Measurements from ENCODE around the gene PPP2R5C.

The PPP2R5C gene

DNA sequence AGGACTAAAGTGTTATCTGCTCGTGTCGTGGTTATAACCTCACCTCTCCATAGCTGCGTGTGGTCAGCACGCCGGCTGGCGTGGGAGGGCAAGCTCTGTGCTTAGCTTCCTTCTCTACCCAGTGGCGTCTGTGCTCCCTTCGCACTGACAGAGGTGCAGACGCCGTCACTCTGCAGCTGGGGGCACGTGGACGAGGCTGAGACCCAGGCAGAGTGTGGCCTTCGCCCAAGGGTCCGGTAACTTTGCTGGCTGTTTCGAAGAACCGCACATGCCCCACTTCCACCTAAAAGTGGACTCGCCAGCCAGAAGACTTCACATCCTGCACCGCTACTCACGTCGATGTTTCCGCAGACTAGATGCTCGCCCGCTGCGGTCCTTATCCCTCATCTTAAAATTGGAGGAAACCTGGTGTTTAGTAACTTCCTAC lies 166.9 kb downstream of the PPP2R5C start:
- no peak for DNase-seq

DNA sequence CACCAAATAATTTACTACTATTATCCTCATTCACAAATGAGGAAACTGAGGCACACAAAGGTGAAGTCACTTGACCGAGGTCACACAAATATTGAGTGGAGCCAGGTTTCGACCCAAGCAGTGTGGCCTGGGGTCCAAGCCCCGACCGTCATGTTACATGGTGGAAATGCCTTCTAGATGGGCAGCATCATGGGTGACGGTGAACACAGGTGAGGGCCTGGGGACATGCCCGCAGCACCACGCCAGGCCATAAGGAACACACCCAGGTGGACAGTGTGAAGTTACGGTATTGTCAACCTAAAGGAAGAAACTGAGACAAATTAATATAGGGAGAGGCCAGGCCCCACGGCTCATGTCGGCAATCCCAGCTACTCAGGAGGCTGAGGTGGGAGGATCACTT lies 167.6 kb downstream of the PPP2R5C start:
- DNase-seq: no peak

DNA sequence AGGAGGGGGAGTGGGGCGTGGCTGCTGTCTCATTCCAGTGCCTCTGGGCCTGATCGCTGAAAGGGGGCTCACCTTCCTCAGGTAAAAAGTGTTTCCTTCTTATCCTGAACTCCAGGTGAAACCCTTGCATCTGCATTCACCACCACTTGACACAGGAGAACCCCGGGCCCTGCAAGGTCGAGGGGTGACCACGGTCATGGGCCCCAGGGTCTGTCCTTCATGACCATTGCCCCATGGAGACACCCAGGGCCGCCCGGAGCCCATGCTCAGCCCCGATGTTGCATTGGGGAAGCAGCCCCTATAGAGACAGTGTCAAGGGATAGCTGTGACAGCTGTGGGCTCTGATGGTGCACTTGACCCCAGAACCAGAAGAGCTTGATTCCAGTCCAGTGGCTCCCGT lies 168.4 kb downstream of the PPP2R5C start:
- no peak for DNase-seq

DNA sequence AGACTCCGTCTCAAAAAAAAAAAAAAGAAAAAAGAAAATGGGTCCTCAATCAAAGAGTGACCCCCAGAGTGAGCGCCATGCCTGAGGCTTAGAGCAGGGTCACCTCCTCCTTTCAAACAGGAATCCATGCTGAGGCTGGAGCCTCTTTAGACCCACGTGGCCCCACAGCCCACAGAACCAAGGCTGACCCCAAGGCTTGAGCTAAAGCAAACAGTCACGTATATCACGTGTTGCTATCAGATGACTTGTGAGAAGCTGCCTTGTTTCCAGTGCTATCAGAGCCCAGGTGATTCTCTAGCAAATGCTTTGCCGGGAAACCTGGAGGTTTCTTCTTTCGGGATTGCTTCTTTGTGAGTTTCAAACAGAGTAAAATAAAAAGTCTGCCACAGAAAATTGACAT lies 171.2 kb downstream of the PPP2R5C start:
- no peak for DNase-seq

DNA sequence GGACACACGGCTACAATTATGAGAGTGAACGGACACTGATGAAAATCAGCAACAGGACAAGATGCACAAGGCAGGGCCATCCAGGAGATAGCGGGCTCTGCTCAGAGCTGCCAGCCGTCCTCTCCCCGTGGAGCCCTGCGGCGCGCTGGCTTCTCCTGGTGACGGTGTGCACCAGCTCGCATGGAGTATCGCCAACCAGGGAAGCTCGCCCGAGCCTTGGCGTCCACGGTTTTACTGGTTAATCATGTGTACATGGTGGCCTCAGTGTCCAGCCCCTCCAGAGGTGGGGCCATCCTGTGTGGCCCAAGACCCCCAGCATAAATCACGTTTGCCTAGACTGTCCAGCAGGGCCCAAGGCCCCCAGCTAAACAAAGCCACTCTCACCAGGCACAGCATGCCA lies 171.7 kb downstream of the PPP2R5C start:
- no peak for DNase-seq

DNA sequence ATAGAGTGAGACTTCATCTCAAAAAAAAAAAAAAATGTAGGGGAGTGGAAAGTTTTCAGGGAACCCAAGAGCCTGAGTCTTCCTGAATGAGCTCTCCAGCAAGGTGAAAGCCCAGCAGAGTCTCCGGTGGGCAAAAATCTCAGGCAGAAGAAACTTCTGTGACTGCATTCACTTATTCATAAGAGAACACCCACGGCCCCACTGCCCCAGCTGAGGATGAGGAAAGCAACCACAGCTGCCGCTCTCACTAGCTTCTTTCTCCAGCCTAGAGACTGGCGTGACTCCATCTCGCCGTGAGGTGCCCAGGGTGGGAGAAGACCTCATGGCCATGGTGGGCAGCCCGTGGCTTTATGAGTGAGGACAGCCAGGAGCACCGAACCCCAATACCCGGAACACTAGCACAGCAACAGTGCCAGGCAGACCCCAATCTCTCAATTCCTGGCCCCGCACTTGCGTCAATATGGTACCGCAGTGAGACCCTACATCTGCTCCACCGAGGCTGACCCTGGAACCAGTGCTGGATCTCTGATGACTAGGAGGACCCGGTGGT lies 173.2 kb downstream of the PPP2R5C start:
- no peak for DNase-seq

DNA sequence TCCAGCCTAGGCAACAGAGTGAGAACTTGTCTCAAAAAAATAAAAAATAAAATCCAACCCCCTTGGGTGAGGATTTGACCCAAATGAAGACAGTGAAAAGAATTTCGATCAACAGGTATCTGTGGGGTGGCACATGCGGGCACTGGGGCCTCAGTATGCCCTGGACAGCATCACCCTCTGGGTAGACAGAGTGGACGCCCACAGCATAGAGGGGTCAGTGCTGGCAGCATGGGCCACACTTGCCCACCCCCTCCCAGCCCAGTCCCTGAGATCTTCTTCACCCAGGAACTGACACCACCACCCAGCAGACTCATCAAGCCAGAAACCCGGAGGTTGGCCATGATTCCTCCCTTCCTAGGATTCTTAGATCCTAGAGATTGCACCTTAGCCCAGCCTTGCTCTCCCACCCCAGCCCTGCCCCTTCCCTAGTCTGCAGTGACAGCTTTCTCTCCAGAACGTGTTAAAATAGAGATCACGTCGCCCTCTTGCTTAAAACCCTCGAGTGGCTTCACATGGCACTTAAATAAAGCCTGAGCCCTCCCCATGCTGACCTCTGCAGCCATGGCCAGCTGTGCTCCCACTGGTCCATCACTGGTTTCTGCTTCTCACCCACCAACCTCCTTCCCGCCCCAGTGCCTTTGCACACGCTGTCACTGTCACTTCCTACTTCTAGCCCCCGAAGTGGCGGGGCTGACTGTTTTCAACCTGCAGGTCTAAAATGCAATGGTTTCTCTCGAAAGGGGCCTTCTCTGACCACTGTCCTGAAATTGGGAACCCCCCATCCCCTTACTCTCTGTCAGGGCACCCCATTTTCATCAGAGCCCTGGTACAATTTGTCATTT lies 176.6 kb downstream of the PPP2R5C start:
- DNase-seq: no peak

DNA sequence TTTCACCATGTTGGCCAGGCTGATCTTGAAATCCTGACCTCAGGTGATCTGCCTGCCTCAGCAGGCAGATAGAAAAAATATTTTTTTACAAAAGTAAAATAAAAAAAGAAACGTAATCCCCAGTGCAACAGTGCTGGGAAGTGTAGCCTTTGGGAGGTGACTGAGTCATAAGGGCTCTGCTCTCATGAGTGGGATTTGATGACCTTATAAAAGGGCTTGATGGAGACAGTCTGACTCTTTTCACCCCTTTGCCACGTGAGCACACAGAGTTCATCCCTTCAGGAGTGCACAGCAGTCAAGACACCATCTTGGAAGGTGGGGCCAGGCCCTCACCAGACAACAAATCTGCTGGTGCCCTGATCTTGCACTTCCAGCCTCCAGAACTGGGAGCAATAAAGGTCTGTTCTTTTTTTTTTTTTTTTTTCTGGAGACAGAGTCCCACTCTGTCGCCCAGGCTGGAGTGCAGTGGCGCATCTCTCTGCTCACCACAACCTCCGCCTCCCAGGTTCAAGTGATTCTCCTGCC lies 178.2 kb downstream of the PPP2R5C start:
- DNase-seq: no peak

DNA sequence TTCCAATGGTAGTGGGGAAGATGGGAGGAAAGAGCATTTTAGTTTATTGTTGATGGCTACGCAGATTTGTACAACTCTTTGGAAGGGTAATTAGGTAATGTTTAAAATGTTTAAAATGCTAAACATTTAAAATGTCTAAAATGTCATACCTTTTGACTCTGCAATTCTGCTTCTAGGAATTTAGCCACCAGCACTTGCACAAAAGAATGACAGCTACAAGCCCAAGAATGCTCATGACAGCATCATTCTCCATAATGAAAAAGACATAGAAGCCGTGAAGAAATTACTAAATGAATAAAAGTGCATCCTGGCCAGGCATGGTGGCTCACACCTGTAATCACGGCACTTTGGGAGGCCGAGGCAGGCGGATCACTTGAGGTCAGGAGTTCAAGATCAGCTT lies 182.9 kb downstream of the PPP2R5C start:
- DNase-seq: no peak

DNA sequence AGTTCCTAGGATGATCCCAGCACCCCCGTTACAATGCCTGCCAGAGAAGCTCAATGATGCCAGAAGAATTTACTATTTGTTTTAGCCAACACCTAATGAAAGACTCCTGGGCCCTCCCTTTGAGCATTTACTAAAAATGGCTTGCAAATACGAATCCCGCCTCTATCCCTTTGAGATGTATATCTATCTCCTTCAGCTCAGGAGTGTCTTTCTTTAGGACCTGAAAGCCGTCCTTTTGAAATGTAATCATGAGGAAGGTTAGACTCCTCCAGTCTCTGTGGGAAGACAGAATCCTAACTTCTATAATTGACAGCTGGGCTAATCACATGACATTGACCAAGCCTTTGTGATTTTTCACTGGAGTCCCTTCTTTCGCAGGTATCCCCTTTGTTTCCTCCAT lies 183.7 kb downstream of the PPP2R5C start:
- no peak for DNase-seq

DNA sequence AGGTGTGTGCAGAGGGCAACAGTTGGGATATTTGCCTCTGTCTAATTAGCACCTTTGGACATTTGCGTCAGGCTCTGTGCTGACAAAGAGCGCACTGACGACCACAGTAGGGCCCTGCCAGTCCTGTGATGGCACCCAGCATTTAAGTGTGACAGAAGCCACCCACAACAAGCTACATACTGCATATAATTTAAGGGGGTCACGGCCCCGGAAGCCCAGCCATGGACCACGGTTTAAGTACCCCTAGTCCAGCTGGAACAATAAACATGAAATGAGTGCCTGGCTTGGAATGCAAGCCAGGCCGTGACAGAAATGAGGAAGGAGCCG lies 186.0 kb downstream of the PPP2R5C start:
- no peak for DNase-seq

DNA sequence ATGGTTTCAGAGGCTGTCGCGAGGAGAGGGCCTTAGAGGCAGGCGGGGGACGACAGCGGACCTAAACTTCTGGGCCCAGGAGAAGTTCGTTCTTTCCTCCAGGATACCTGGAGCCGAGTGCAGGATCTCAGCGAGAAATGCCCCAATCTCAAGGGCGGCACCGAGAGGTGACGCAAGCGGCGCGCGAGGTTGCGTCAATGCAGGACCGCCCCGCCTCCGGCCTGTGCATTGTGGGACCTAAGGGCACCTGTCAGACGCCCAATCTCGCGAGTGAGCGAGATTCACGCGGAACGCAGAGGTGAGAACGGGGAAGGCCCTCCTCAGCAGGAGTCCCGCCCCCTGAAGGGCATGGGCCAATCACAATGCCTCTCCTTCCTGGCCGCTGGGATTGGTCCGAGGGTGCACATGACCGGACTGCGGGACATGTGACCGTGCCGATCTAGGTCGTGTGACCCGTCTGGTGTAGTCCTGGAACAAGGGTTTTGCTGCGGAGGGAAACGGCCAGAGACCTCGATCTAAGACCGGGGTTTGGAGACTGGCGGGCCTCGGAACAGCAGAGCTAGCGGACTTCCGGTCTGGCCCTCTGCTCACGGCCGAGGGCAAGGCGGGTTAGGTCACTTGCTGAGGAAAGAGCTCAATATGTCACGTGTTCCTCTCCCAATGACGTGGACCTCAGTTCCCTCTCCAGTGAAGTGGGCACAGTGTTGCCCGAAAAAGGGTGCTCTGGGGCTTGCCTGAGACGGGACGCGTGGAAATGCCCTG lies 186.6 kb downstream of the PPP2R5C start:
- peak; percentile 100 for DNase-seq

DNA sequence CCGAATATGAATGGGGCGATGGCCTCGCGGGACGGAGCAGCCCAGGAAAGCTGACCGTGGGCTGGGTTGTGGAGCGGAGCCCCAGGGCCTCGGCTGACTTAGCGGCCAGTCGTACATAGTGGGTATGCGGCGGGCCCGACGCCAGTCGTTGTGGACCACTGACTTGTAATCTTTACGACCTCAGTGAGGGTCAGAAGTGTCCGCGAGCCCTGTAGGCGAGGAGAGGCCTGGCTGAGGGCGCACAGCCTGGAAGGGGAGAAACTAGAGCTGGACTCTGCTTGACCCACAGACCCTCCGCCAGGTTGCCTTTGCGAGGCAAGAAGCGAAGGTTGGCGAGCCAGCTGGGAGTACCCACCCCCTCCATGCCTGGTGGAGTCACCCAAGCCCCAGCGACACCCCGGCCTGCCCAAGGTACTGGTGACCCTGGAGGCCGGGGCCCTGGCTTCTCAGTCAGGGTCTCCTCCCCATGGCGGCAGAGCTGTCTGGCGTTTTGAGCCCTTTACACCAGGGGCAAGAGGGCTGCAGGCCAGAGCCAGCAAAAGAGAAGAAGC lies 187.2 kb downstream of the PPP2R5C start:
- no peak for DNase-seq

DNA sequence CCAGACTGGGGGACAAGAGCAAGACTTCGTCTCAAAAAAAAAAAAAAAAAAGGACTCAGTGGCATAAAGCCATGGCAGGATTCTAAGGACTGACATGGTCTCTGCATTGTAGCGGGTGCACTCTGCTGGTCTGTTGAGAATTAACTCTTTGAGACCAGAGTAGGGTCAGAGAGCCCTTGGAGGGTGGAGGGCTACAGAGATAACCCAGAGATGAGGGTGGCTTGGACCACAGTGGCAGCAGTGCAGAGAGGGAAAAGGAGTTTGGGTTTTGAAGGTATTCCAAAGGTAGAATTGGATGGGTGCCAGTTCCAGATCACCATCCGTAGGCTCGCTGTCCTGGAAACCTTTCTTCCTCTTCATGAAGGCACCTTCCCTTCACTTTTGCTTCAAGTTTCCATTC lies 188.6 kb downstream of the PPP2R5C start:
- DNase-seq: no peak

DNA sequence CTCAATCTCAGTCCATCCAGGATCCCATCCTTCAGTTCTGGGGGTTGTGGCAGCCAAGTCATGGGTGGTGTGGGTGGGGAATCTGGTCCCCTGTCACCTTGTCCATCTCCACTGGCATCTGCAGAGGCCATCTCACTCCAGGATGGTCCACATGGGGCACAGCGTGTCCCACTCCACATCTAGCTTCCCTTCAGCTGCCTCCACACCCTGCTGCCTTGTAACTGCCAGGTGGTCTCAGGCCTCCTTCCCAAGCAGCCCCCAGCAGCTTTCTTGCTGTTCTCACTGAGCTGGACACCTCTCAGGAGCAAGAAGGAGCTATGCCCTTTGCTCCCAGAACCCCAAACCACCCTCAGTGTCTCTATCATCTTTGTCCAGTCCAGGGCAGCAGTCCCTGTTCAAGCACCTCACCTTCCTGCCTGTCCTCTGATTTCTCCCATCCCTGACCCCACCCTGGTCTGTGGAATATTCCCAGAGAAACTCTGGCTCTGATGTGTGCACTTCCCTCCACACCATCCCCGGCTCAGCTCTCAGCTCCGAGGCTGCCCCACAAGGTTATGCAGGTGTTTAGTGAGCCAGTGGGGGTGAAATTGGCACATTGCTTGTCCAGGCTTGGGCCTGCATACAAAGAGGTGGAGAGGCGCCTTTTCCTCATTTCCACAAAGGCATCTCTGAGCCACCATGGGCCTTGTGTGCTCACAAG lies 189.2 kb downstream of the PPP2R5C start:
- no peak for DNase-seq

DNA sequence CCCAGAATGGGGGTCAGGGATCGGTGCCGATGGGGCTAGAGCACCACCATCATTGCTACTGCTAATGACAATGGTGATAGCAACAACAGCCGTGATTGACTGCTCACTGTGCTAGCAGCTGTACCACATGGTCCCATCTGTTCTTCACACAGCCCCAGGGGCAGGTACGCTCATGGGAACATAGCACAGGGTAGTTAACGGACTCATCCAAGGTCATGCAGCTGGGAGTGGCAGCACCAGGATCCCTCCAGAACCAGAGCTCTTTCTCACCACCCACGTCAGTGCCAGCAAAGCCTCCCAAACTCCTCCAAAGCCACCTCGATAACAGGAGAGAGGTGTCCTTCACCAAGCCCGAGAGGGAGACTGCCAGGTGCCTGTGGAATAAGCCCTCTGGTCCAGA lies 191.6 kb downstream of the PPP2R5C start:
- DNase-seq: no peak

DNA sequence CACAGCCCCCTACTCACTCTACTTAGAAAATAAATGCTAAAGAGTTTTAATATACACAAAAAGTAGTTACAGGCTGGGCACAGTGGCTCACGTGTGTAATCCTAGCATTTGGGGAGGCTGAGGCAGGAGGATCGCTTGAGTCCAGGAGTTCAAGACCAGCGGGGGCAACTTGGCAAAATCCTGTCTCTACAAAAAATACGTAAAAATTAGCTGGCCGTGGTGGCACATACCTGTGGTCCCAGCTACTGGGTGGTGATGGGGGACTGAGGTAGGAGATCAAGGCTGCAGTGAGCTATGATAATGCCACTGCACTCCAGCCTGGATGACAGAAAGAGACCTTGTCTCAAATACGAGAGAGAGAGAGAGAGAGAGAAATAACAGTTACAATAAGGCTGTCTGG lies 193.0 kb downstream of the PPP2R5C start:
- DNase-seq: no peak

DNA sequence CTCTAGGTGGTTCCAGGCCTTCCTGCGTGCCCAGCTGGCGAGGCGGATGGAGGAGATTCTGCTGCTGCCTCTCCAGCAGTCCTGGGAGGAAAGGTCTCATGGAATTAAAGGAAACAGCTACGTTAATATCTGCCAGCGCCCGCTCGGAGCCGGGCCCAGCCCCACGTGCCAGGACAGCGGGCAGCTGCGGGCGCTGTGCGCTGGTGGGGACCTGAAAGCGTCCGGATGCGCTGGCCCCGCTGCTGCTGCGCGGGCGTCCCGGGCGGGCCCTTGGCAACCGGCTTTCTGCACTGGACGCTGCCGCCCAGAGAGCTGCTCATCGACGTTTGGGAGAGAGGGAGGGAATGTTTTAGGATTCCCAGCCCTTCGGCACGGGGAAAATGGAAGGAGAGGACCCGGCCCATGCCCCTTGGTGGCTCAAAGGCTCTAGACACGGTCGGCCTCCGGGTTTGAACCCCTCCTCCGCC lies 194.2 kb downstream of the PPP2R5C start:
- no peak for DNase-seq

DNA sequence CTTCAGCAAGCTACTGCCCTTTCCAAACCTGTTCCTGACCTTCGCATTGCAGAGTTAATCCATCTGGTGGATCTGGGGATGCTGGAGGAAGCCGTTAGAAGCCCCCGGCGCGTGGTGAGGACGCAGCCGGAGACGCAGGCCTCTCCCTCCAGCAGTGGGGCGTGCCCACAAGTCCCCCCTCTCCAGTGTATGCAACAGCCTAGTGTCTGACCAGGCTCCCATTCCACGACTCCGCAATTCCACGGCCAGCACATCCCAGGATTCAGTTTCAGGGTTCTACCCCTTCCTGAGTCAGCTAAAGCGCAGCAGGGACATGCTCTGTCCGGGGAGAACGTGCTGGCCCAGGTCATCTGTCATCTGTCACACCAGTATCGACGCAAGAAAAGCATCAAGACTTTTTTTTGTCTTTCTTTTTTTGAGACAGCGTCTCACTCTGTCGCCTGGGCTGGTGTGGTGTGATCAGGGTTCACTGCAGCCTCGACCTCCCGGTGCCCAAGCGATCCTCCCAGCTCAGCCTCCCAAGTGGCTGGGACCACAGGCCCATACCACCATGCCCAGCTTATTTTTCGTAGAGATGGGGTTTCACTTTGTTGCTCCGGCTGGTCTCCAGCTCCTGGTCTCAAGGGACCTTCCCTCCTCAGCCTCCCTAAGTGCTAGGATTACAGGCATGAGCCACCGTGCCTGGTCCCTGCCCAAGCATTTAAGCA lies 194.8 kb downstream of the PPP2R5C start:
- no peak for DNase-seq

DNA sequence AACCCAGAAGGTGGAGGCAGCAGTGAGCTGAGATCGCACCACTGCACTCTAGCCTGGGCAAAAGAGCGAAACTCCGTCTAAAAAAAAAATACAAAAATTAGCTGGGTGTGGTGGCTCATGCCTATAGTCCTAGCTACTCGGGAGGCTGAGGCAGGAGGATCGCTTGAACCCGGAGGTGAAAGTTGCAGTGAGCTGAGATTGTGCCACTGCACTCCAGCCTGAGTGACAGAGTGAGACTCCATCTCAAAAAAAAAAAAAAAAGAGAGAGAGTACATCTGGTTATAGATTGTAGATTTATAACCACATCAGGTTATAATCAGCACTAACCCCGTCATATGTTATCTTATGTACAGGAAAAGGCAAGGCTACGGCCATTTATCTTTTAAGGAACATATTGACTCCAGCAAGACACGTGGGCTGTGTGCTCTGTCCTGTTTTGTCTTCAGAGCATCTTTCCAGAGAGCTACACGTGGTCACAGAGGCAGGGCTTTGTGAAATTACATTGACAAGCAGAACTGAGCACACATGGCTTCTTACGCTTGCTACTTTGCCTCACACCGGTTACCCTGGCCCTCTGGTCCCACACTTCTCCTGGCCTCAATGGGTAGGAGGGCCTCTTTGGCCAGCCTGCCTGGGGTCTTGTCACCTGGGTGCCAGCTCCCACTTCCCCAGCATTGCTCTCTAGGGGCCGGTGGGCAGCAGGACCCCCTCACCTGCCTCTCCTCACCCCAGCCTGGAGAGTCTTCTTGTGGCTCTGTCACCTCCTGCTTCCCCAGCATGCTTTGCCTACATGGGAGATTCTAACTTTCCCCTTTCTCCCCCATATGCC lies 196.1 kb downstream of the PPP2R5C start:
- no peak for DNase-seq
